HUES6 (cell line): ENCODE data around the gene TMEM119.

ENCODE experiments used
- H3K27ac ChIP-seq: 2 replicates; pipeline ENCODE4 v1.7.0; 2013; ENCODE audit warnings: low read depth, mild to moderate bottlenecking, low read length, inconsistent platforms
- H3K27me3 ChIP-seq: 2 replicates; pipeline ENCODE4 v1.6.1; 2013; ENCODE audit warnings: low read length; ENCODE audit not compliant: control insufficient read depth, insufficient read depth
- H3K36me3 ChIP-seq: 2 replicates; pipeline ENCODE4 v1.6.1; 2013; ENCODE audit warnings: low read length; ENCODE audit not compliant: control insufficient read depth, insufficient read depth
- H3K4me1 ChIP-seq: 2 replicates; pipeline ENCODE4 v1.6.1; 2013; ENCODE audit warnings: low read length; ENCODE audit not compliant: control insufficient read depth, insufficient read depth
- H3K4me3 ChIP-seq: 2 replicates; pipeline ENCODE4 v1.5.1; 2013; ENCODE audit warnings: low read depth, low read length
- H3K9ac ChIP-seq: one replicate; pipeline ENCODE4 v1.6.1; 2013; ENCODE audit warnings: mild to moderate bottlenecking, low read length
- H3K9me3 ChIP-seq: 2 replicates; pipeline ENCODE4 v1.6.1; 2013; ENCODE audit warnings: low read depth, low read length; ENCODE audit not compliant: control insufficient read depth, insufficient read depth

The TMEM119 gene

DNA sequence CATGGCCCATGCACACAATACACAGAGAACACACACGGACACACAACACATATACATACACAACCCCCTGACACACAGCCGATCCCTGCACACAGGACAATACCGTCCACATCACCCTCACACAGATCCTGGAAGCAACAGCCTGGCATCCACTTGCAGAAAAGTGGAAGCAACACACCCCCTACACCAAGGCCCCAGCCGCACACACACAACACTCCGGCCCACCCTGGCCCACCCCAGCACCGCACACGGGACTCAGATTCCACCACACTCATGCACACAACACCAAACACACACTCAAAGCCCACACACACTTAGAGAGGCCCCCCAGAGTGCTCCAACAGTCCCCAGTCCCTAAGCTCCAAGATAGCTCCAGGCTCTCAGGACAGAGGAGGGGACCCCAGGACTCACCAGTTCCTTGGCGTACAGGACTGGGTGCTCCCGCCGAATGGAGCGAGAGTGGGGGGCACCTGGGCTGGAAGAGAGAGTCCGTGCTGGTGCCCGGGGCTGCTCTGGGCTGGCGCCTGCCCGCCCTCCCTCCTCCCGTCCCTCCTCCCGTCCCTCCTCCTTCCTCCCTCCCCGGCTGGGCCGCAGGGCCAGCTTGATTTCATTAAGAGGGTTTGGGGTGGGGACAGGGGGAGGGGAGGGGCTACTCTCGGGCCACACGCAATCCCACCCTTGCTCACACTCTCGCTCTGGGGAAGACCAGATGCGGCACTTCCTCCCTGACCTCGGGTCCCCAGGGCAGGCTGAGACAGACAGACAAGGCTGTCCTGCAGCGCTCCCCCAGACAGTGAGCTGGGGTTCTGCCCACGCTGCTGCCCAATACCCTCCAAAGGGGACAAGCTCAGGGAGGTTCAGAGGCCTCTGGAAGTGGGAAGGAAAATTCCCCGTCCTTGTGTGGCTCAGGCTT, at the start of gene TMEM119:
TMEM119 (minus strand) TSS at position 526 of the 913 bp plus-strand sequence. CDS start 5,701 bp downstream, outside the sequence.
- Histone ChIP-seq H3K4me1 (peaks cover 13% of the 10 kb centered on the region; the same call in 1 of the 2 replicates), H3K36me3 (no peaks in the 10 kb centered on the region), H3K4me3 (no peak within 1 kb of the TSS; the same call in 1 of the 2 replicates), H3K9me3 (no peaks in the 10 kb centered on the region), H3K9ac (no peak within 1 kb of the TSS), H3K27ac (no peak within 1 kb of the TSS), H3K27me3 (no peaks in the 10 kb centered on the region)

DNA sequence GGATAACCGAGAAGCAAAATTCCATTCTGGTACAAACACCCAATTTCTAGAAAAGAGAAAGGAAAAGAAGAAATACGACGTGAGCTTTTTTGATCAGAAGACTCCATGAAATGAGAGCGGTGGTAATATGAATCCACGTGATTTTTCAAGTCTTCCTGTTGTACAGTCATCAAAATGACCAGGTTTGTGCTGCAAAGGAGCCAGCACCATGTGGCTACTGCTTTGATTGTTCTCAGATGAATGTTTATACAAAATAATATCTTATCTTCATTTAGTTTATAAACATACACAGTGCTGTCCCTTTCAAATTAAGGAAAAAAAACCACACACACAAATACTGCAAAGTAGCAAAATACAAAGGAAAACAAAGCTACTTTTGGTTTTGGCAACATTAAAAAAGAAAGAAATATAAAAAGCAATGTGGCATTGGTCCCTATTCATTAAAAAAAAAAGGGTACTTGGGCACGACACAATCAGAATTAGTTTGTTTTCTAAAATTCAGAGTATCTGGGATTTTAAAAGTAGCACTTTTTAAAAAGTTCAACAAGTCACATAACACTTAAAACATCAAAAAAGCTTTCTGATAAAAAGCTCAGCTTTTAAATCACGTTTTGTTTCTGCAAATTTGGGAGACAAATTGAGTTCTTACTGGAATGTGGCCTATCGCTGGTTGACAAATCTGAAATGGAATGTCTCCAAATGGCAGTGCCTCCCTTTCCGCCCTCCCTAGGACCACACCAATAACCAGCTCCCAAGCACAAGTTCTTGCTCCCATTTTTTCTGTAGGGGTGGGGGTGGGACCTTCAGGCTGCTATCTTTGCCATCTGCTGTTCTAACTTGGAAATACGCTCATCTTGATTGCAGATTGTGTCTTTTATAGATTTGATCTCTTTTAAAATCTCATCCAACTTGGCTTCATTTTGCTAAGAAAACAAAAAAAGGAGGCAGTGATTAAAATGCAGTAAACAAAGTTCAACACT, 49.0 kb upstream of the TMEM119 start:
- H3K27ac ChIP-seq, result no peak overlapping the region
- H3K27me3 ChIP-seq, result no peaks in the 10 kb centered on the region
- no peak overlapping the region for H3K9ac ChIP-seq
- peaks cover under 1% of the 10 kb centered on the region; the same call in 1 of the 2 replicates for H3K4me1 ChIP-seq
- no peak overlapping the region for H3K4me3 ChIP-seq
- peaks cover 77% of the 10 kb centered on the region for H3K36me3 ChIP-seq
- H3K9me3 ChIP-seq, result no peaks in the 10 kb centered on the region

DNA sequence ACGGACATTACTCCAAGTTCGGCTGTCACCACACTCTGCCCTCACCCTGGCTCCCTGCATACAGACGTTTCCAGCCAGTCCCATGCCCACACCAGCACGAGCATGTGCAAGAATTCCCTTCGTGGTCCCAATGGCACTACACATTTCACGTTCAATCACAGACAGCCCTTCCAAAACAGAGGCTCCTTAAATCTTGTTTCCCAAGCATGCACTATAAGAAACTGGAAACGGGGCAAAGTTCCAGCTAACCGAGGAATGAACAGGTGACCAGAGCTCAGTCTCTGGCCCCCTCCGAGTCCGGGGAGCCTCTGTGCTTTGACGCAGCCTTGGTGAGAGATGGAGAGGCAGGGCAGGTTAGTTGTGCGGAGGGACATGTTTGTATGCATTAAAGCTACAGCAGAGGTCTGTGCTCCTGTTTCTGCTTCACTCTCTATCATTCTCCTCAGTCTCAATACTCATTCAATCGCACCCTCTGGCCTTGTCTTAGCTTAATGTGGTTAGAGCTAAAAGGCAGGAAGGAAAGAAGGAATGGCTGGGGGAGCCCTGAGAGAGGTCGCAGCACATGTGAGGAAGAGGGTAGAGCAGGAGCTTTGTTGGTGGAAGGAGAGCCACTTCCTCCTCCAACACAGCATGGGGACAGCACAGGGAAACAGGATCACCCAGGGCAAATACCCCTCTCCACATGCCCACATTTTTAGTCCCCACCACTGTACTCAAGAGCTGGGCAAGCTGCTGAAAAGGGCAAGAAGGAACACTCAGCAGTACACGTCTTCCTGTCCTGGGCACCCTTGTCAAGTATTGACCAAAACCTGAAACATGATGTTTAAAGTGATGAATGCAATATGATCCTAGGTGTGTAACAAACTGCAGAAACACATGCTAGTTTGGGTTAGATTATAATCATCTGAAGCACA, 48.1 kb upstream of the TMEM119 start:
- Histone ChIP-seq H3K9me3 (no peaks in the 10 kb centered on the region), H3K36me3 (peaks cover 68% of the 10 kb centered on the region), H3K4me3 (no peak overlapping the region), H3K27me3 (no peaks in the 10 kb centered on the region), H3K9ac (no peak overlapping the region), H3K4me1 (peaks cover 5% of the 10 kb centered on the region; the same call in 1 of the 2 replicates), H3K27ac (no peak overlapping the region)

DNA sequence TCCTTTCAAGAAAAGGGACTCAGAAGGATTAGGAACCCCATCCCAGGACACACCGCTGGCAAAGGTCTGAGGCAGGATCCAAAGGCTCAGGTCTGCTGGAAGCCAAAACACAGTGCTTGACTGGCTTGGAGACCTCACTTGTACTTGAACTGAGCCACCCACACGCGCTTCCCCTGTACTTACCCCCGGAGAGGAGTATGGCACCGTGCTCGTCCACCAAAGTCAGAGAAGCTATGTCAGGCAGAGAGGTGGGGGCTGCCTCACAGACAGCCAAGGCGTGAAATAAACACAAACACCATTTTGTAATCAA, 46.9 kb upstream of the TMEM119 start:
- Histone ChIP-seq H3K9me3 (no peaks in the 10 kb centered on the region), H3K27ac (no peak overlapping the region), H3K4me3 (no peak overlapping the region), H3K36me3 (peaks cover 58% of the 10 kb centered on the region), H3K4me1 (peaks cover 5% of the 10 kb centered on the region; the same call in 1 of the 2 replicates), H3K9ac (no peak overlapping the region), H3K27me3 (no peaks in the 10 kb centered on the region)

- Histone ChIP-seq H3K4me3 (no peak overlapping the region), H3K4me1 (peaks cover 10% of the 10 kb centered on the region), H3K9me3 (no peaks in the 10 kb centered on the region), H3K9ac (no peak overlapping the region), H3K27ac (no peak overlapping the region), H3K36me3 (peaks cover 52% of the 10 kb centered on the region), H3K27me3 (no peaks in the 10 kb centered on the region)
Measured at GRCh38 chr12:108643941-108644810, 46.3 kb upstream of the TMEM119 start.

DNA sequence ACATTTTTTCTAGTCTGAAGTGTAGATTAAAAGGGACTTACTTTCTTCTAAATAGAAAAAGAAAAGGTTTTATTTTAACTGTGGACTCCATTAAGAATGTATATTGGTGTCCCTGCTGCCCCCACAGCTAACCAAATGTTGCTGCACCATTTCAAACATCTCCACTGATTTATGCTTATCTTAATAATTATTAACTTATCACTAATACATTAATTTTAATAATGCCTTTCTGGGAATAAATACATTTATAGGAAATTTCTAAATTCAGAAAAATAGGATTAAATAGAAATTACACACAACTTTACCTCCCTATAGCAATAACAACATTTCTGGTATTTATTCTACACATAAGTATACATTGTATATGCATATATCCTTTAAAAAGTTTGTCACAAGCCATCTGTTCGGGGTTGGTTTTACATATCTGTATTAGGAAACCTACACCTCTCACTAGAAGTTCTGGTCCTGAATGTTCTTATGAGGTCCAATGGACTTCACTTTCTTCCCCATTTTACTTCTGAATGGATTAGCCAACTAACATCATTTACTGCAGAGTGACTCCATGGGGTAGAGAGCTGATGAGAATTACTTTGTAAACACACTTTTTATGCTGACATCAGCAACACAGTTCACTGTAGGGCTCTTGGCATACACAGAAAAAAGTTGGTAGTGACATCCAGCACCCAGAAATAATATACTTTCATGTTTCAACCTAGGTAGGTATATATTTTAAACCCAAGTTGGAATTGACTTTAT, 45.2 kb upstream of the TMEM119 start:
- H3K9me3 ChIP-seq, result no peaks in the 10 kb centered on the region
- H3K4me1 ChIP-seq, result peaks cover 21% of the 10 kb centered on the region
- H3K36me3 ChIP-seq, result peaks cover 41% of the 10 kb centered on the region
- no peak overlapping the region for H3K27ac ChIP-seq
- H3K4me3 ChIP-seq, result no peak overlapping the region
- H3K27me3 ChIP-seq, result no peaks in the 10 kb centered on the region
- no peak overlapping the region for H3K9ac ChIP-seq

- Histone ChIP-seq H3K9ac (no peak overlapping the region), H3K4me3 (no peak overlapping the region), H3K9me3 (no peaks in the 10 kb centered on the region), H3K4me1 (peaks cover 28% of the 10 kb centered on the region), H3K36me3 (peaks cover 34% of the 10 kb centered on the region), H3K27ac (no peak overlapping the region), H3K27me3 (no peaks in the 10 kb centered on the region)
Measured at GRCh38 chr12:108642269-108642870, 44.5 kb upstream of the TMEM119 start.

DNA sequence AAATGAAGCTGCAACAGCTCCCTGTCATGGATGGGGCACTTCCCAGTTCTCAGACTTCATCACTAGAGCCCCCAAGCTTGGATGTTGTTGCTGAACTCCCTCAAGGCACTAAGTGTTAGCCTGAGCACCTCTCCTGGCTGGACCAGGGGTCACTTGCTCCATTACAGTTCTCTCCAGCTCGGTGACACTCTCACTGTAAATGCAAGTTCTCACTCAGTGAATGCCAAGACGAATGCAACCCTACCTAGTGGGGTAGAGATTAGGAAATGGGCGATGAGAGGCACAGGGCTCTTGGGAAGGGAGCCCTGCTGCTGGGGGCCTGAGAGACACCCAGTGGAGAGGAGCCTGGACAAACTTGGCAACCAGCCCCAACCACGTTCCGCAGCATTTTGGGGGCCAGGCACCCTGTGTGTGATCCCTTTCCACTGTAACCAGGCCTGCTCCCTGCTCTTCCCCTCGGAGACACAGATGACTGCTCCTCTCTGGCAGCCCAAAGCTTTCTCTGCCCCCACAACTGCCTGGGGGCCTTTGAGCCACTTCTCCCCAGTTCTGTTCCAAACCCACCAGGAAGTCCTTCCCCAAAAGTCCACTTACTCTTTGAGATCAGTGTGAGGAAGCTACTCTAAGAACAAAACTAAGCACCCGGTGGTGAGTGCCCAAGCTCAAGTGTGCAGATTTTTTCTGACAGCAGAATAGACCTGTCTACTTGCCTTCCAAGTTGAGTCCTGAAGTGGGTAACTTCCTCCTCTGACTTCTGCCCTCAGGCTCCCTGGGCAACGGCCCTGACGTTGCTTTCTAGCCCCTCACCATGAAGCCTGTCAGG, 43.8 kb upstream of the TMEM119 start:
- no peak overlapping the region for H3K9ac ChIP-seq
- H3K4me3 ChIP-seq, result no peak overlapping the region
- H3K36me3 ChIP-seq, result peaks cover 27% of the 10 kb centered on the region
- no peaks in the 10 kb centered on the region for H3K27me3 ChIP-seq
- H3K27ac ChIP-seq, result no peak overlapping the region
- H3K4me1 ChIP-seq, result peaks cover 33% of the 10 kb centered on the region
- H3K9me3 ChIP-seq, result no peaks in the 10 kb centered on the region
